ENCODE data around the gene CCDC127. TPM values are rescaled to one million over a fixed set of nuclear protein-coding genes. Genes with fewer than 3 reads are reported as not detected.

Gene CCDC127
- total RNA-seq, 1 donor from 2014 or later: 8.8 TPM

DNA sequence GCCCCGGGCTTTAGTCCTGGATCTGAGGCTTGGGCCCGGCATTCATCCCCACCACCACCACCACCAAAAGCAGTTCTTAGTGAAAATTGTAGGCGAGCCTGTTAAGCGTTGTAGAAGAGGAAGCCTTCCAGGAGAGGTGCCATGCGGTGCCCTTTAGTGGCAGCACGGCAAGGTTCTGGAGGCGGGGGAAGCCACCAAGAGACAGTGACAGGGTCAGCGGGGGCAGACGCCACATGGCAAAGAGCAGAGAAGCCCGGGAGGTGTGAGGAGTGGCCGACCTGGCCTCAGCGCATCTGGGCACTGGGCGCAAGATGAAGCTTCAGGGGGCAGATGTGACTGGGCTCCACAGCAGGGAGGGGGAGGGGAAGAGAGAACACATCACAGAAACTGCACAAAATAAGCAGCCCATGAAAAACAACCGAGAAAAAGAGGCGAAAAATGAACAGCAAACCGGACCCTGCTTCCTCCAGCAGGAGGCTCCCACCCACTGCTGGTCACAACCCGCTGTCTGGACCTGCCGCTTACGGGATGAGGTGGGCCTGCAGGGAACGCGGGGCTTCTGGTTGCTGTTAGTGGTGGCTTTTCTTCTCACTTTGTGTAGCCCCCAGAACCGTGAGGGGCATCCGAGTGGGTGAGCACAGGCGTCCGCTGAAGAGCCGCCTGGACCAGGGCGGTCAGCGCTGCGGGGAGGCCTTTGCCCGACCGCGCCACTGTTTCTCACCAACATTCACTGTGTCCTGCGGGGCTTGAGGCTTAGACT, 22.4 kb downstream of the CCDC127 start:
- Mint-ChIP-seq H3K36me3 (ENCODE audit: low read depth, unreplicated experiment) (peaks cover 7% of the 10 kb centered on the region), H3K9me3 (ENCODE audit: unreplicated experiment) (peaks cover 2% of the 10 kb centered on the region), H3K27me3 (ENCODE audit: low read depth, unreplicated experiment) (peaks cover 1% of the 10 kb centered on the region), H3K4me1 (ENCODE audit: low read depth, unreplicated experiment) (peaks cover 7% of the 10 kb centered on the region), H3K4me3 (ENCODE audit: unreplicated experiment) (no peak overlapping the region), H3K27ac (ENCODE audit: unreplicated experiment) (no peak overlapping the region)
- Histone ChIP-seq H3K79me2 (ENCODE audit: insufficient read depth, low read length) (peaks cover 3% of the 10 kb centered on the region), H3K4me3 (ENCODE audit: insufficient read depth, low read depth, low read length) (no peak overlapping the region), H3K4me1 (ENCODE audit: insufficient read depth, low read length) (peaks cover 4% of the 10 kb centered on the region), H2AFZ (ENCODE audit: low read depth, low read length) (no peak overlapping the region), H3K27me3 (ENCODE audit: insufficient read depth, low read length) (peaks cover 9% of the 10 kb centered on the region), H3K4me2 (ENCODE audit: low read length) (no peak overlapping the region), H3K9ac (ENCODE audit: low read length) (no peak overlapping the region), H3K9me3 (ENCODE audit: insufficient read depth, low read depth, low read length) (no peaks in the 10 kb centered on the region), H3K27ac (ENCODE audit: low read depth, low read length) (no peak overlapping the region), H4K20me1 (ENCODE audit: insufficient read depth, low read length) (peaks cover 13% of the 10 kb centered on the region), H3K36me3 (ENCODE audit: insufficient read depth, low read length) (no peaks in the 10 kb centered on the region)
- DNase-seq (ENCODE audit: low read depth) (no peak), FAIRE-seq (no peak)
- no peak for TF ChIP-seq EZH2 (IDR thresholded peaks at IDR 0.05; ENCODE audit: insufficient read depth, low read length)
- TF ChIP-seq, protein P1, sequence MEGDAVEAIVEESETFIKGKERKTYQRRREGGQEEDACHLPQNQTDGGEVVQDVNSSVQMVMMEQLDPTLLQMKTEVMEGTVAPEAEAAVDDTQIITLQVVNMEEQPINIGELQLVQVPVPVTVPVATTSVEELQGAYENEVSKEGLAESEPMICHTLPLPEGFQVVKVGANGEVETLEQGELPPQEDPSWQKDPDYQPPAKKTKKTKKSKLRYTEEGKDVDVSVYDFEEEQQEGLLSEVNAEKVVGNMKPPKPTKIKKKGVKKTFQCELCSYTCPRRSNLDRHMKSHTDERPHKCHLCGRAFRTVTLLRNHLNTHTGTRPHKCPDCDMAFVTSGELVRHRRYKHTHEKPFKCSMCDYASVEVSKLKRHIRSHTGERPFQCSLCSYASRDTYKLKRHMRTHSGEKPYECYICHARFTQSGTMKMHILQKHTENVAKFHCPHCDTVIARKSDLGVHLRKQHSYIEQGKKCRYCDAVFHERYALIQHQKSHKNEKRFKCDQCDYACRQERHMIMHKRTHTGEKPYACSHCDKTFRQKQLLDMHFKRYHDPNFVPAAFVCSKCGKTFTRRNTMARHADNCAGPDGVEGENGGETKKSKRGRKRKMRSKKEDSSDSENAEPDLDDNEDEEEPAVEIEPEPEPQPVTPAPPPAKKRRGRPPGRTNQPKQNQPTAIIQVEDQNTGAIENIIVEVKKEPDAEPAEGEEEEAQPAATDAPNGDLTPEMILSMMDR (IDR thresholded peaks at IDR 0.05; ENCODE audit: insufficient read depth, low read depth, low read length): no peak

DNA sequence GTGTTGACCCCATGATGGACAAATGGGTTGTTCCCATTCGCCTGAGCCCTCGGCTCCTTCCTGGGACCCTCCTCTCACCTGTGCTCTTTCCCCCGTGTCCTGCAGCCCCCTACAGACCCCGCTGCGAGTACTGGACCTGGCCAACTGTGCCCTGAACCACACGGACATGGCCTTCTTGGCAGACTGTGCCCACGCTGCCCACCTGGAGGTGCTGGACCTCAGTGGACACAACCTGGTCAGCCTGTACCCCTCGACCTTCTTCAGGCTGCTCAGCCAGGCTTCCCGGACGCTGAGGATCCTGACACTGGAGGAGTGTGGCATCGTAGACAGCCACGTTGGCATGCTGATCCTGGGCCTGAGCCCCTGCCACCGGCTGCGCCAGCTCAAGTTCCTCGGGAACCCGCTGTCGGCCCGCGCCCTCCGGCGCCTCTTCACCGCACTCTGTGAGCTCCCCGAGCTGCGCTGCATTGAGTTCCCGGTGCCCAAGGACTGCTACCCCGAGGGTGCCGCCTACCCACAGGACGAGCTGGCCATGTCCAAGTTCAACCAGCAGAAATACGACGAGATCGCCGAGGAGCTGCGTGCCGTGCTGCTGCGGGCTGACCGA, 23.2 kb downstream of the CCDC127 start:
- no peak overlapping the region for H3K4me3 Mint-ChIP-seq (ENCODE audit: unreplicated experiment)
- DNase-seq (ENCODE audit: low read depth) (no peak), FAIRE-seq (no peak)
- H4K20me1 ChIP-seq (ENCODE audit: insufficient read depth, low read length): peaks cover 9% of the 10 kb centered on the region
- H3K4me1 ChIP-seq (ENCODE audit: insufficient read depth, low read length): peaks cover 4% of the 10 kb centered on the region
- no peak overlapping the region for H2AFZ ChIP-seq (ENCODE audit: low read depth, low read length)
- H3K4me1 Mint-ChIP-seq (ENCODE audit: low read depth, unreplicated experiment): peaks cover 7% of the 10 kb centered on the region
- TF ChIP-seq, protein P1 (IDR thresholded peaks at IDR 0.05; ENCODE audit: insufficient read depth, low read depth, low read length): no peak
- no peak for TF ChIP-seq EZH2 (IDR thresholded peaks at IDR 0.05; ENCODE audit: insufficient read depth, low read length)
- peaks cover 9% of the 10 kb centered on the region for H3K27me3 Mint-ChIP-seq (ENCODE audit: low read depth, unreplicated experiment)
- H3K27ac Mint-ChIP-seq (ENCODE audit: unreplicated experiment): no peak overlapping the region
- no peak overlapping the region for H3K4me2 ChIP-seq (ENCODE audit: low read length)
- no peak overlapping the region for H3K9ac ChIP-seq (ENCODE audit: low read length)
- peaks cover 2% of the 10 kb centered on the region for H3K9me3 Mint-ChIP-seq (ENCODE audit: unreplicated experiment)
- H3K36me3 Mint-ChIP-seq (ENCODE audit: low read depth, unreplicated experiment): peaks cover 7% of the 10 kb centered on the region
- H3K36me3 ChIP-seq (ENCODE audit: insufficient read depth, low read length): no peaks in the 10 kb centered on the region
- peaks cover 9% of the 10 kb centered on the region for H3K27me3 ChIP-seq (ENCODE audit: insufficient read depth, low read length)
- no peak overlapping the region for H3K4me3 ChIP-seq (ENCODE audit: insufficient read depth, low read depth, low read length)
- peaks cover 2% of the 10 kb centered on the region for H3K79me2 ChIP-seq (ENCODE audit: insufficient read depth, low read length)
- H3K27ac ChIP-seq (ENCODE audit: low read depth, low read length): no peak overlapping the region
- H3K9me3 ChIP-seq (ENCODE audit: insufficient read depth, low read depth, low read length): no peaks in the 10 kb centered on the region

DNA sequence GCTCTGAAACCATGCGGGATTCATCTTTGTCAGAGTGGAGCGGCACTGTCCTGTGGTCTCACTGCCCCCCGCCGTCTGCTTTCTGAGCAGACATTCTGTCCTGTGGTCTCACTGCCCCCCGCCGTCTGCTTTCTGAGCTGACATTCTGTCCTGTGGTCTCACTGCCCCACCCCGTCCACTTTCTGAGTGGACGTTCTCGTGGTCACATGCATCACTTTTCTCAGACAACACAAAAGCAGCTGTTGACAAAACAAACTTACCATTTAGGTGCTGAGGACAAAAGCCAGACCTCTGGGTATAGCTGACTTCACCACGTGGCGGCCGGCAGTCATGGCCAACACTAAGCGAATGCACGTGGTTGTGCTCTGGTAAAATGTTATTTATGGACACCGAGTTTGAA, 23.9 kb downstream of the CCDC127 start:
- no peak overlapping the region for H3K4me2 ChIP-seq (ENCODE audit: low read length)
- Mint-ChIP-seq H3K36me3 (ENCODE audit: low read depth, unreplicated experiment) (peaks cover 7% of the 10 kb centered on the region), H3K4me1 (ENCODE audit: low read depth, unreplicated experiment) (peaks cover 7% of the 10 kb centered on the region), H3K4me3 (ENCODE audit: unreplicated experiment) (no peak overlapping the region), H3K9me3 (ENCODE audit: unreplicated experiment) (peaks cover 2% of the 10 kb centered on the region), H3K27me3 (ENCODE audit: low read depth, unreplicated experiment) (peaks cover 9% of the 10 kb centered on the region), H3K27ac (ENCODE audit: unreplicated experiment) (no peak overlapping the region)
- TF ChIP-seq, protein P1 (IDR thresholded peaks at IDR 0.05; ENCODE audit: insufficient read depth, low read depth, low read length): no peak
- TF ChIP-seq EZH2 (IDR thresholded peaks at IDR 0.05; ENCODE audit: insufficient read depth, low read length): no peak
- H3K4me3 ChIP-seq (ENCODE audit: insufficient read depth, low read depth, low read length): no peak overlapping the region
- peaks cover 3% of the 10 kb centered on the region for H4K20me1 ChIP-seq (ENCODE audit: insufficient read depth, low read length)
- no peaks in the 10 kb centered on the region for H3K79me2 ChIP-seq (ENCODE audit: insufficient read depth, low read length)
- FAIRE-seq (no peak), DNase-seq (ENCODE audit: low read depth) (no peak)
- H3K27ac ChIP-seq (ENCODE audit: low read depth, low read length): no peak overlapping the region
- H3K27me3 ChIP-seq (ENCODE audit: insufficient read depth, low read length): peaks cover 9% of the 10 kb centered on the region
- H3K9me3 ChIP-seq (ENCODE audit: insufficient read depth, low read depth, low read length): no peaks in the 10 kb centered on the region
- no peak overlapping the region for H2AFZ ChIP-seq (ENCODE audit: low read depth, low read length)
- no peaks in the 10 kb centered on the region for H3K36me3 ChIP-seq (ENCODE audit: insufficient read depth, low read length)
- no peak overlapping the region for H3K9ac ChIP-seq (ENCODE audit: low read length)
- peaks cover 4% of the 10 kb centered on the region for H3K4me1 ChIP-seq (ENCODE audit: insufficient read depth, low read length)
